Natural killer cell (primary cell): ENCODE measurements around the gene ACAD9. TPM values are rescaled to one million over a fixed set of nuclear protein-coding genes. Genes with fewer than 3 reads are reported as not detected.

Experiments used
- ATAC-seq, 3 donors: fragments of 150-1000 bp in 2 of 3; fragments of 200-7000 bp in 1 of 3; cut with Tn5 transposase; 1 replicate in 1 of 3; 2 replicates in 2 of 3; pipeline ENCODE4 v1.10.0; 2021; ENCODE audit warnings: mild to moderate bottlenecking in 2 of 3, moderate library complexity in 2 of 3
- DNase-seq, 2 donors: peaks; one replicate each; pipeline versions ENCODE4 v3.0.0 to v3.0.0-alpha.2; 2013 to 2021; ENCODE audit warnings: mixed read lengths in 1 of 2
- H3K27ac ChIP-seq: one replicate; pipeline ENCODE4 v1.5.1; 2013; ENCODE audit warnings: mild to moderate bottlenecking, low read length
- H3K27me3 ChIP-seq: one replicate; pipeline ENCODE4 v1.6.1; 2013; ENCODE audit warnings: low read length; ENCODE audit not compliant: control insufficient read depth, insufficient read depth
- H3K36me3 ChIP-seq: one replicate; pipeline ENCODE4 v1.6.1; 2013; ENCODE audit warnings: low read length; ENCODE audit not compliant: control insufficient read depth, insufficient read depth
- H3K4me1 ChIP-seq: one replicate; pipeline ENCODE4 v1.6.1; 2013; ENCODE audit warnings: low read length; ENCODE audit not compliant: control insufficient read depth, insufficient read depth
- H3K4me3 ChIP-seq: one replicate; pipeline ENCODE4 v1.5.1; 2013; ENCODE audit warnings: low read length
- H3K9me3 ChIP-seq: one replicate; pipeline ENCODE4 v1.6.1; 2013; ENCODE audit warnings: low read length; ENCODE audit not compliant: control insufficient read depth, insufficient read depth
- H3K27ac Mint-ChIP-seq, 2 donors: one replicate each; pipeline ENCODE4 v1.8.0; 2022; ENCODE audit warnings: mild to moderate bottlenecking in 2 of 2, mixed read lengths in 2 of 2, moderate library complexity in 1 of 2
- H3K27me3 Mint-ChIP-seq, 2 donors: one replicate each; pipeline ENCODE4 v1.8.0; 2022; ENCODE audit warnings: low read depth in 2 of 2, mixed read lengths in 2 of 2
- H3K36me3 Mint-ChIP-seq: one replicate; pipeline ENCODE4 v1.8.0; 2022; ENCODE audit warnings: mixed read lengths
- H3K4me1 Mint-ChIP-seq, 2 donors: one replicate each; pipeline ENCODE4 v1.8.0; 2022; ENCODE audit warnings: mixed read lengths in 2 of 2
- H3K4me3 Mint-ChIP-seq: one replicate; pipeline ENCODE4 v1.8.0; 2022; ENCODE audit warnings: mild to moderate bottlenecking, moderate library complexity, mixed read lengths
- H3K9me3 Mint-ChIP-seq, 2 donors: one replicate each; pipeline ENCODE4 v1.8.0; 2022; ENCODE audit warnings: mixed read lengths in 2 of 2
- WGBS: methylation state at CpG from one replicate; pipeline ENCODE4 v1.1.7; 2013; ENCODE audit warnings: missing lambda C conversion rate; ENCODE audit not compliant: insufficient coverage; 5-methylcytosine and 5-hydroxymethylcytosine counted together
- intact Hi-C: fragments of 100-400 bp; cut with micrococcal nuclease; formaldehyde crosslinking; loops from one replicate; pipeline ENCODE4 v1.14.2; 2022
- total RNA-seq, 4 donors: library from RNA; stranded (reverse); fragments of 120-200 nt in 1 of 4; gene quantifications; one replicate each; pipeline versions ENCODE4 v1.2.3 to v1.2.4, GENCODE V29; 2013 to 2022
- TF ChIP-seq, protein P1 (sequence below): fragments of 200-600 bp; IDR thresholded peaks from one replicate; pipeline ENCODE4 v1.8.0; 2022; ENCODE audit warnings: antibody characterized with exemption

Gene ACAD9
- total RNA-seq, 3 donors from 2014 or later (not counting 1 experiment from before 2014, with no cell fraction given): 43.4 to 71.3 (median 54.2) TPM

DNA sequence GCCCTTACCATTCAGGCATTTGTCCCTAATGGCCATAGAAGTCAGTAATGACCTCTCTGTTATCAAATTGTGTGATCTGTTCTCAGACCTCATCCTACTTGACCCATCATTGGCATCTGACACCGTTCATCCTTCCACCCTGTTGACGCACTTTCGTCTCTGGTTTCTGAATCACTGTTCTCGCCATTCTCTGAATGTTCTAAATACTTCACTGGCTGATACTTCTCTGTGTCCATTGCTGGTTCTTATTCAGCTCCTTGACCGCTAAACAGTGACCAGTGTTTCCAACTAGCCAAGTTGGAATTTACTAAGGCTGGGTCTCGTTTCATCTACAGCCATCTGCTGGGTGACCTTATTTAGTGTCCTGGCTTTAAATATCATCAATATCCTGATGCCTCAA lies 2.2 kb downstream of the ACAD9 start:
- ATAC-seq: no peak
- Histone ChIP-seq H3K27ac (no peak overlapping the region), H3K27me3 (no peaks in the 10 kb centered on the region), H3K4me3 (no peak overlapping the region), H3K36me3 (peaks cover 9% of the 10 kb centered on the region), H3K9me3 (no peaks in the 10 kb centered on the region), H3K4me1 (peaks cover 25% of the 10 kb centered on the region)
- TF ChIP-seq, protein P1, sequence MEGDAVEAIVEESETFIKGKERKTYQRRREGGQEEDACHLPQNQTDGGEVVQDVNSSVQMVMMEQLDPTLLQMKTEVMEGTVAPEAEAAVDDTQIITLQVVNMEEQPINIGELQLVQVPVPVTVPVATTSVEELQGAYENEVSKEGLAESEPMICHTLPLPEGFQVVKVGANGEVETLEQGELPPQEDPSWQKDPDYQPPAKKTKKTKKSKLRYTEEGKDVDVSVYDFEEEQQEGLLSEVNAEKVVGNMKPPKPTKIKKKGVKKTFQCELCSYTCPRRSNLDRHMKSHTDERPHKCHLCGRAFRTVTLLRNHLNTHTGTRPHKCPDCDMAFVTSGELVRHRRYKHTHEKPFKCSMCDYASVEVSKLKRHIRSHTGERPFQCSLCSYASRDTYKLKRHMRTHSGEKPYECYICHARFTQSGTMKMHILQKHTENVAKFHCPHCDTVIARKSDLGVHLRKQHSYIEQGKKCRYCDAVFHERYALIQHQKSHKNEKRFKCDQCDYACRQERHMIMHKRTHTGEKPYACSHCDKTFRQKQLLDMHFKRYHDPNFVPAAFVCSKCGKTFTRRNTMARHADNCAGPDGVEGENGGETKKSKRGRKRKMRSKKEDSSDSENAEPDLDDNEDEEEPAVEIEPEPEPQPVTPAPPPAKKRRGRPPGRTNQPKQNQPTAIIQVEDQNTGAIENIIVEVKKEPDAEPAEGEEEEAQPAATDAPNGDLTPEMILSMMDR: no peak
- Mint-ChIP-seq H3K27ac (peak overlapping the region; percentile 90 to 92), H3K4me3 (peak overlapping the region; percentile 8), H3K36me3 (no peaks in the 10 kb centered on the region), H3K27me3 (no peaks in the 10 kb centered on the region), H3K9me3 (no peaks in the 10 kb centered on the region), H3K4me1 (peaks cover 48 to 61% of the 10 kb centered on the region in 2 donors)
- 95% methylated on average over 6 of the region's 6 CpGs for WGBS
- intact Hi-C loops: no loop called here
- DNase-seq: no peak

DNA sequence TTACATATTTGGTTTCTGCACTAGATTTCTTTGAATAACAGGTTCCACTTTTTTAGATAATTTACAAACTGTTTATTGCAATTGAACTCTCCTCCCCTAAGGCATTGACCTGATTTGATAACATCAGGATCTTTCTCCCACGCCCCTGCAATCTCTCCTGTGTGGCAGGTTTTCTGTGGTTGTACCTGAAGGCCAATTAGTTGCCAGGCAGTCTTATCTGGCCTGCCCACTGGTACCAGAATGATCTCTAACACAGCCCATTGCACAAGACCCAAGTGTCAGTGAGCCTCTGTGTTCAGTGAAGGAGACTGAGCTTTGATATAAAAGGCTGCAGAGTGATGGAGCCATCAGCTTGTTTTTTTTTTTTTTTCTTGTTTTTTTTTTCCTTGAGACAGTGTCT lies 3.3 kb downstream of the ACAD9 start:
- Histone ChIP-seq H3K4me3 (no peak overlapping the region), H3K4me1 (peaks cover 25% of the 10 kb centered on the region), H3K27ac (no peak overlapping the region), H3K27me3 (no peaks in the 10 kb centered on the region), H3K9me3 (no peaks in the 10 kb centered on the region), H3K36me3 (peaks cover 14% of the 10 kb centered on the region)
- H3K4me3 Mint-ChIP-seq: peak overlapping the region; percentile 29
- no peak for DNase-seq
- H3K4me1 Mint-ChIP-seq: peaks cover 45 to 58% of the 10 kb centered on the region in 2 donors
- H3K27ac Mint-ChIP-seq: peak overlapping the region in 1 of 2 donors; percentile 92
- H3K36me3 Mint-ChIP-seq: no peaks in the 10 kb centered on the region
- WGBS: 100% methylated on average over 1 of the region's 1 CpG
- no peaks in the 10 kb centered on the region for H3K27me3 Mint-ChIP-seq
- ATAC-seq: no peak
- TF ChIP-seq, protein P1: no peak
- intact Hi-C loops: no loop called here
- no peaks in the 10 kb centered on the region for H3K9me3 Mint-ChIP-seq

DNA sequence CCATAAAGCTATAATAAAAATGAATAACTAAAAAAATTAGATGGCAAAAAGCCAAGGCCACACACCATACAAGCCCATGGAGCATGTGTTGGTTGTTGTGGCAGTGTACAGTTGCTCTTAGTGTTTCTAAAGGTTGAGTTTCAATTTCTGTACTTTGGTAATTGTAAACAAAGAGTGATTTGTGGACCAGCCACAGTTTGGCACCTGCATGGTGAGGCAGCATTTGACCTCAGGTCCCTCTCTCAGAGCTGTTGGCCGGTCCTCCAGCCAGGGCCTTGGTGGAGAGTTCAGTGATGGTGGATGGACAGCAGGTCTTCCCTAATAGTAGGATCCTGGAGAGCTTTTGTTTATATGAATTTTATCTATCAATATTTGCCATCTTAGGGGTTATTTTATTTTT lies 5.6 kb downstream of the ACAD9 start:
- Histone ChIP-seq H3K9me3 (no peaks in the 10 kb centered on the region), H3K4me3 (no peak overlapping the region), H3K27me3 (no peaks in the 10 kb centered on the region), H3K27ac (no peak overlapping the region), H3K36me3 (peaks cover 15% of the 10 kb centered on the region), H3K4me1 (peaks cover 5% of the 10 kb centered on the region)
- H3K27ac Mint-ChIP-seq: no peak overlapping the region
- TF ChIP-seq, protein P1: no peak
- H3K4me3 Mint-ChIP-seq: no peak overlapping the region
- no peaks in the 10 kb centered on the region for H3K27me3 Mint-ChIP-seq
- WGBS: 100% methylated on average over 1 of the region's 1 CpG
- intact Hi-C loops: no loop called here
- no peaks in the 10 kb centered on the region for H3K9me3 Mint-ChIP-seq
- peaks cover 22 to 35% of the 10 kb centered on the region in 2 donors for H3K4me1 Mint-ChIP-seq
- ATAC-seq: no peak
- no peaks in the 10 kb centered on the region for H3K36me3 Mint-ChIP-seq
- no peak for DNase-seq

DNA sequence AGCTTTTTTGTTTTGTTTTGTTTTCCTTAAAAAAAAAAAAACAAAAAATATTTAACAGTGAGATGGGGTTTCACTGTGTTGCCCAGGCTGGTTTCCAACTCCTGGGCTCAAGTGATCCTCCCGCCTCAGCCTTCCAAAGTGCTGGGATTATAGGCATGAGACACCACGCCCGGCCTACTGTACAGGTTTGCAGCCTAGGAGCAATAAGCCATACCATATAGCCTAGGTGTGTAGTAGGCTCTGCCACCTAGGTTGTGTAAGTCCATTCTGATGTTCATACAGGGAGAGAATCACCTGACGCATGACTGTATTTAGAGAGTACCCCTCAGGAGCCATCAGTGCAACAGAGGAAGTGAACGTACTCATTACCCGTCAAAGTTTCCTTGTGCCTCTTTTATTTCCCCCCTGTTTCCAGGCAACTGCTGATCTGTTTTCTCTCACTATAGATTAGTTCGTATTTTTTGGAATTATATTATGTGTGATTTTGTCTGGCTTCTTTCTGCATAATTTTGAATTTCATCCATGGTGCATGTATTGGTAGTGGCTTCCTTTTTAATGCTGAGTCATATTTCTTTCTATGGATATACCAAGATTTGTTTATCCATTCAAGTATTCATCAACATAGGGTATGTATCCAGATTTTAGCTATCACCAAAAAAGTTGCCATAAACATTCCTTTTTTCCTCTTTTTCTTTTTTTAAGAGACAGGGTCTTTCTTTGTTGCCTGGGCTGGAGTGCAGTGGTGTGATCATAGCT lies 9.9 kb downstream of the ACAD9 start:
- Histone ChIP-seq H3K9me3 (no peaks in the 10 kb centered on the region), H3K27me3 (no peaks in the 10 kb centered on the region), H3K4me1 (no peaks in the 10 kb centered on the region), H3K4me3 (no peak overlapping the region), H3K36me3 (peaks cover 25% of the 10 kb centered on the region), H3K27ac (no peak overlapping the region)
- no peak for ATAC-seq
- intact Hi-C loops: no loop called here
- no peaks in the 10 kb centered on the region for H3K4me1 Mint-ChIP-seq
- no peak for DNase-seq
- H3K4me3 Mint-ChIP-seq: no peak overlapping the region
- no peaks in the 10 kb centered on the region for H3K9me3 Mint-ChIP-seq
- no peaks in the 10 kb centered on the region for H3K36me3 Mint-ChIP-seq
- no peak overlapping the region for H3K27ac Mint-ChIP-seq
- H3K27me3 Mint-ChIP-seq: no peaks in the 10 kb centered on the region
- 94% methylated on average over 6 of the region's 7 CpGs for WGBS
- TF ChIP-seq, protein P1: no peak
